HEK293 (cell line): ENCODE data around the gene C11orf21.
A peak's percentile ranks its signal among the peaks of the same experiment; 100 is the strongest.

Source experiments
- CTCF ChIA-PET: fragments of 350-600 bp; formaldehyde crosslinking; extraction: SDS; loops from one replicate; lab custom pipeline; 2021; ENCODE audit warnings: antibody characterized with exemption; lab: Yijun Ruan, JAX
- POLR2A ChIA-PET: fragments of 300-600 bp; formaldehyde crosslinking; extraction: SDS; loops from one replicate; lab custom pipeline; 2020; ENCODE audit warnings: antibody characterized with exemption, inconsistent platforms; lab: Yijun Ruan, JAX
- H3K27ac ChIP-seq: fragments of 200-500 bp; sonication (Bioruptor generic); 2 replicates; pipeline ENCODE4 v1.5.1; 2014; ENCODE audit warnings: low read depth, low read length, control low read depth, inconsistent platforms; ENCODE audit errors: extremely low read depth
- H3K36me3 ChIP-seq, 2 experiments: fragments of 200-500 bp in 1 of 2; sonication (Bioruptor generic) in 1 of 2; 1 replicate in 1 of 2; 2 replicates in 1 of 2; pipeline ENCODE4 v1.5.1; 2014 to 2017; ENCODE audit warnings: inconsistent platforms in 2 of 2, low read length in 2 of 2; ENCODE audit not compliant: control insufficient read depth in 2 of 2, insufficient read depth in 1 of 2
- H3K4me1 ChIP-seq: fragments of 200-500 bp; sonication (Bioruptor generic); 2 replicates; pipeline ENCODE4 v1.5.1; 2014; ENCODE audit warnings: mild to moderate bottlenecking, low read length, inconsistent platforms; ENCODE audit not compliant: control insufficient read depth, insufficient read depth
- H3K4me3 ChIP-seq: 2 replicates; pipeline ENCODE4 v1.5.1; 2011; ENCODE audit warnings: low read depth, mild to moderate bottlenecking, control low read depth, low read length, moderate library complexity
- H3K9me3 ChIP-seq: fragments of 200-500 bp; sonication (Bioruptor generic); 2 replicates; pipeline ENCODE4 v1.5.1; 2014; ENCODE audit warnings: low read depth, low read length, inconsistent platforms; ENCODE audit not compliant: control insufficient read depth, insufficient read depth
- BCL11B ChIP-seq: fragments of 450-650 bp; formaldehyde crosslinking; IDR thresholded peaks from 2 replicates; pipeline ENCODE4 v1.5.1; 2016; ENCODE audit warnings: low read depth, missing biosample characterization, missing genetic modification characterization
- FEZF1 ChIP-seq: fragments of 450-650 bp; formaldehyde crosslinking; IDR thresholded peaks from 2 replicates; pipeline ENCODE4 v1.5.1; 2016; ENCODE audit warnings: missing biosample characterization, missing genetic modification characterization
- KLF1 ChIP-seq: fragments of 450-650 bp; formaldehyde crosslinking; IDR thresholded peaks from 2 replicates; pipeline ENCODE4 v1.5.1; 2016; ENCODE audit warnings: missing biosample characterization, missing genetic modification characterization
- ZBTB17 ChIP-seq: fragments of 450-650 bp; formaldehyde crosslinking; IDR thresholded peaks from 2 replicates; pipeline ENCODE4 v1.5.1; 2016; ENCODE audit warnings: missing biosample characterization, missing genetic modification characterization
- ZNF274 ChIP-seq, 2 experiments: fragments of 200-500 bp in 1 of 2; fragments of 450-650 bp in 1 of 2; sonication (Bioruptor generic) in 1 of 2; formaldehyde crosslinking in 1 of 2; IDR thresholded peaks; 2 replicates each; pipeline versions ENCODE4 v1.5.1 to v1.6.1; 2014 to 2016; ENCODE audit warnings: borderline replicate concordance in 1 of 2, inconsistent platforms in 1 of 2, low read length in 1 of 2, missing biosample characterization in 1 of 2, missing genetic modification characterization in 1 of 2
- ZNF449 ChIP-seq: fragments of 450-650 bp; formaldehyde crosslinking; IDR thresholded peaks from 2 replicates; pipeline ENCODE4 v1.5.1; 2017; ENCODE audit warnings: missing biosample characterization, mild to moderate bottlenecking, missing genetic modification characterization, moderate library complexity
- ZNF530 ChIP-seq: fragments of 450-650 bp; formaldehyde crosslinking; IDR thresholded peaks from 2 replicates; pipeline ENCODE4 v1.5.1; 2016; ENCODE audit warnings: low read depth, missing biosample characterization, missing genetic modification characterization
- ZNF776 ChIP-seq: fragments of 450-650 bp; formaldehyde crosslinking; IDR thresholded peaks from 2 replicates; pipeline ENCODE4 v1.5.0; 2017; ENCODE audit warnings: missing biosample characterization, missing genetic modification characterization, borderline replicate concordance
- TF ChIP-seq, protein P1 (sequence below): fragments of 450-650 bp; formaldehyde crosslinking; IDR thresholded peaks from 2 replicates; pipeline ENCODE4 v1.5.1; 2016; ENCODE audit warnings: missing biosample characterization, missing genetic modification characterization
- TF ChIP-seq, protein P2 (sequence below): fragments of 450-650 bp; formaldehyde crosslinking; IDR thresholded peaks from 2 replicates; pipeline ENCODE4 v1.5.1; 2016; ENCODE audit warnings: missing biosample characterization, missing genetic modification characterization
- TF ChIP-seq, protein P3 (sequence below): fragments of 450-650 bp; formaldehyde crosslinking; IDR thresholded peaks from 2 replicates; pipeline ENCODE4 v1.5.1; 2016; ENCODE audit warnings: missing biosample characterization, missing genetic modification characterization

C11orf21 gene

GRCh38 chr11:2272946-2273280 lies 28.8 kb downstream of the C11orf21 start (continued):
- TF ChIP-seq FEZF1 (tag by site-specific recombination) = no peak
- no peak for TF ChIP-seq ZNF449 (tag by site-specific recombination)
- no peak for TF ChIP-seq KLF1 (tag by site-specific recombination)
- no peak for TF ChIP-seq ZNF274 (IDR thresholded peaks at IDR 0.05; ENCODE audit: low read length)
- TF ChIP-seq ZNF274 (tag by site-specific recombination; IDR thresholded peaks at IDR 0.05; ENCODE audit: borderline replicate concordance) = no peak

- Histone ChIP-seq H3K4me3 (no peak overlapping the region), H3K9me3 (no peaks in the 10 kb centered on the region), H3K27ac (no peak overlapping the region), H3K36me3 (no peaks in the 10 kb centered on the region), H3K4me1 (no peaks in the 10 kb centered on the region)
- ChIA-PET POLR2A (no interaction called here), CTCF (no interaction called here)
- 0 out of 2 replicates have a peak, but pooled peaks have one; percentile 22 for TF ChIP-seq ZBTB17 (tag by site-specific recombination)
- TF ChIP-seq ZNF776 (tag by site-specific recombination) = no peak
Observed at GRCh38 chr11:2272228-2272945, 29.3 kb downstream of the C11orf21 start.

DNA sequence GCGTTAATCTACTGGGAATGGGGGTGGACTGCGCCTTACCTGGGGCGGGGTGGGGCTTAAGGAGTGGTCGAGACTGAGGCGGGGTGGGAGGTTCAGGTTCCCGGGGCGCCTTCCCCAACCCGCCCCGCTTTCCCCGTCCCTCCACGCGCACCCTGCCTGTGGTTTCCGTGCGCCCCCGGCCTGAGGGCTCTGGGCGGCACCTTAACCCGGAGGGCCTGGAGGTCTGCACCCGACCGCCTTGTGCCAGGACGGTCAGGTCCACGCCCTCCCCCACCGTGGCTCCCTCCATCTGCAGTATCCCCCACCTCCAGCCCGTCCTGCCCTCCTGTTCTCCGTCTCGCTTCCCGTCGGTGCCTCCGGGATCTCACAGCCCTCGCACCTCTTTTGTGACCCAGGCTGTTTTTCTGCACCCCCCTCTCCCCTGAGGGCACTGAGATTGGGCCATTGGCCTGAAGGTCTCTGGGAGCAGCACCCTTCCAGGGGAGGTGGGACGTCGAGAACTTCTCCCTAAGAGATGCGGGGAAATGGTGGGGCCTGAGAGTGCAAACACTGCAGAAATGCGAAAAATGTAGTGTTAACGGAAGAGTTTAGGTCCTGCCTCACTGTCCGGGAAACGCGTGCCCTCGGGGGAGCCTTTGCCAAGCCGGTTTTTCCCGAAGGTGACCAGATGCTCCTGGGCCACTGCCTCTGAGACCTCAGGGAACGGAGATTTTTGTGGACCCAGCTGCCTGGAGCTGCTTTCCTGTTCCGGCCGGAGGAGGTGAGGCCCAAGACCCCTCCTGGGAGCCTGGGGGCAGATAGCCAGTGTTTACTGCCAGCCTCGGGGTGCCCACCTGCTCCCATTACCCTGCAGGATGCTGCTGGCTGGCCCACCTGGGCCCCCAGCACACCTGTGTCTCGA lies 30.1 kb downstream of the C11orf21 start:
- Histone ChIP-seq H3K4me3 (no peak overlapping the region), H3K9me3 (no peaks in the 10 kb centered on the region), H3K27ac (no peak overlapping the region), H3K36me3 (no peaks in the 10 kb centered on the region), H3K4me1 (no peaks in the 10 kb centered on the region)
- CTCF ChIA-PET = no interaction called here
- TF ChIP-seq, protein P1, sequence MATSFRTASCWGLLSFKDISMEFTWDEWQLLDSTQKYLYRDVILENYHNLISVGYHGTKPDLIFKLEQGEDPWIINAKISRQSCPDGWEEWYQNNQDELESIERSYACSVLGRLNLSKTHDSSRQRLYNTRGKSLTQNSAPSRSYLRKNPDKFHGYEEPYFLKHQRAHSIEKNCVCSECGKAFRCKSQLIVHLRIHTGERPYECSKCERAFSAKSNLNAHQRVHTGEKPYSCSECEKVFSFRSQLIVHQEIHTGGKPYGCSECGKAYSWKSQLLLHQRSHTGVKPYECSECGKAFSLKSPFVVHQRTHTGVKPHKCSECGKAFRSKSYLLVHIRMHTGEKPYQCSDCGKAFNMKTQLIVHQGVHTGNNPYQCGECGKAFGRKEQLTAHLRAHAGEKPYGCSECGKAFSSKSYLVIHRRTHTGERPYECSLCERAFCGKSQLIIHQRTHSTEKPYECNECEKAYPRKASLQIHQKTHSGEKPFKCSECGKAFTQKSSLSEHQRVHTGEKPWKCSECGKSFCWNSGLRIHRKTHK = no peak
- POLR2A ChIA-PET = no interaction called here

- TF ChIP-seq, protein P2, sequence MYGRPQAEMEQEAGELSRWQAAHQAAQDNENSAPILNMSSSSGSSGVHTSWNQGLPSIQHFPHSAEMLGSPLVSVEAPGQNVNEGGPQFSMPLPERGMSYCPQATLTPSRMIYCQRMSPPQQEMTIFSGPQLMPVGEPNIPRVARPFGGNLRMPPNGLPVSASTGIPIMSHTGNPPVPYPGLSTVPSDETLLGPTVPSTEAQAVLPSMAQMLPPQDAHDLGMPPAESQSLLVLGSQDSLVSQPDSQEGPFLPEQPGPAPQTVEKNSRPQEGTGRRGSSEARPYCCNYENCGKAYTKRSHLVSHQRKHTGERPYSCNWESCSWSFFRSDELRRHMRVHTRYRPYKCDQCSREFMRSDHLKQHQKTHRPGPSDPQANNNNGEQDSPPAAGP (tag by site-specific recombination) = no peak
- TF ChIP-seq ZNF530 (tag by site-specific recombination) (no peak), BCL11B (tag by site-specific recombination) (no peak), ZNF449 (tag by site-specific recombination) (no peak)
- TF ChIP-seq, protein P3, sequence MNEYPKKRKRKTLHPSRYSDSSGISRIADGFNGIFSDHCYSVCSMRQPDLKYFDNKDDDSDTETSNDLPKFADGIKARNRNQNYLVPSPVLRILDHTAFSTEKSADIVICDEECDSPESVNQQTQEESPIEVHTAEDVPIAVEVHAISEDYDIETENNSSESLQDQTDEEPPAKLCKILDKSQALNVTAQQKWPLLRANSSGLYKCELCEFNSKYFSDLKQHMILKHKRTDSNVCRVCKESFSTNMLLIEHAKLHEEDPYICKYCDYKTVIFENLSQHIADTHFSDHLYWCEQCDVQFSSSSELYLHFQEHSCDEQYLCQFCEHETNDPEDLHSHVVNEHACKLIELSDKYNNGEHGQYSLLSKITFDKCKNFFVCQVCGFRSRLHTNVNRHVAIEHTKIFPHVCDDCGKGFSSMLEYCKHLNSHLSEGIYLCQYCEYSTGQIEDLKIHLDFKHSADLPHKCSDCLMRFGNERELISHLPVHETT (tag by site-specific recombination) = no peak
- TF ChIP-seq, all 188 proteins: peak for 0
- Histone ChIP-seq H3K36me3 (no peaks in the 10 kb centered on the region), H3K27ac (no peak overlapping the region), H3K4me1 (no peaks in the 10 kb centered on the region), H3K4me3 (no peak overlapping the region), H3K9me3 (no peaks in the 10 kb centered on the region)
- POLR2A ChIA-PET = no interaction called here
- CTCF ChIA-PET = no interaction called here
Observed at GRCh38 chr11:2271077-2271326, 30.7 kb downstream of the C11orf21 start.
